ENCODE data around the gene TAF1B. TPM values are rescaled to one million over a fixed set of nuclear protein-coding genes. Genes with fewer than 3 reads are reported as not detected.

The TAF1B gene
- total RNA-seq, 1 experiment from 2014 or later: 29.9 TPM

- TF ChIP-seq CTCF (conservative IDR thresholded peaks at IDR 0.05): no peak
- no peaks in the 10 kb centered on the region for H3K27me3 Mint-ChIP-seq (ENCODE audit: low read depth)
- H3K79me1 ChIP-seq (ENCODE audit: insufficient read depth, low read depth, low read length, poor library complexity, severe bottlenecking): no peaks in the 10 kb centered on the region
- H2AFZ ChIP-seq (ENCODE audit: low read length): no peak overlapping the region
- no peaks in the 10 kb centered on the region for H3K23me2 ChIP-seq (ENCODE audit: insufficient read length, low read depth, low read length, poor library complexity, severe bottlenecking)
- no peaks in the 10 kb centered on the region for H3K9me3 Mint-ChIP-seq
- H3K79me2 ChIP-seq (ENCODE audit: insufficient read depth, low read length): no peaks in the 10 kb centered on the region
- H2BK12ac ChIP-seq (ENCODE audit: insufficient read length, low read depth, low read length): no peak overlapping the region
- H3K36me3 Mint-ChIP-seq (ENCODE audit: insufficient read depth in 1 of 3, low read depth in 3 of 3): no peaks in the 10 kb centered on the region; a peak in 1 of 7 replicates
- H3K56ac ChIP-seq (ENCODE audit: insufficient read length, low read depth, low read length): no peak overlapping the region
- no peak overlapping the region for H3K4me3 Mint-ChIP-seq
- H4K8ac ChIP-seq (replicated peaks; ENCODE audit: insufficient read length, low read depth, low read length): no peak overlapping the region
- no peak overlapping the region for H4K5ac ChIP-seq (ENCODE audit: insufficient read length, low read depth, low read length)
- no peak overlapping the region for H3K27ac ChIP-seq (ENCODE audit: insufficient read length, low read depth, low read length)
- H3K18ac ChIP-seq (ENCODE audit: insufficient read length, low read depth, low read length): no peak overlapping the region
- H3K4me1 ChIP-seq (ENCODE audit: insufficient read depth, low read length): no peaks in the 10 kb centered on the region
- H3K27me3 ChIP-seq (ENCODE audit: insufficient read depth, low read length): no peaks in the 10 kb centered on the region
- no peak overlapping the region for H3K4me2 ChIP-seq (ENCODE audit: insufficient read depth, insufficient read length, low read length)
- H3K23ac ChIP-seq (ENCODE audit: insufficient read length, low read depth, low read length): no peak overlapping the region
- no peak overlapping the region for H2BK20ac ChIP-seq (ENCODE audit: low read depth, low read length, poor library complexity, severe bottlenecking)
- no peak overlapping the region for H3K4ac ChIP-seq (ENCODE audit: low read depth, low read length)
- no peak overlapping the region for H4K91ac ChIP-seq (ENCODE audit: insufficient read length, low read depth, low read length)
- no peak overlapping the region for H3K14ac ChIP-seq (ENCODE audit: insufficient read depth, low read length)
- no peak overlapping the region for H2BK5ac ChIP-seq (ENCODE audit: insufficient read length, low read length)
- no peak overlapping the region for H2BK15ac ChIP-seq (ENCODE audit: low read depth, low read length)
- DNase-seq: no peak
- H4K20me1 ChIP-seq (ENCODE audit: control insufficient read depth, insufficient read depth, insufficient read length): no peaks in the 10 kb centered on the region
- no peak overlapping the region for H3T11ph ChIP-seq (ENCODE audit: low read length)
- no peak overlapping the region for H3K9ac ChIP-seq (ENCODE audit: extremely low read depth, insufficient read length, low read length)
- no CpG with 5 or more reads among the region's 3 CpGs for WGBS (ENCODE audit: extremely low coverage, insufficient read length, low lambda C conversion rate)
- H2BK120ac ChIP-seq (ENCODE audit: low read depth, low read length, poor library complexity, severe bottlenecking): no peak overlapping the region
- H3K27ac Mint-ChIP-seq: no peak overlapping the region
- peaks cover 0 to 4% of the 10 kb centered on the region in 2 experiments; a peak in 1 of 4 replicates for H3K4me1 Mint-ChIP-seq
- H2AK5ac ChIP-seq (ENCODE audit: insufficient read length, low read length): no peak overlapping the region
- no peaks in the 10 kb centered on the region for H3K9me3 ChIP-seq (ENCODE audit: control insufficient read depth, low read depth, low read length)
These were observed 123.3 kb downstream of the TAF1B start for GRCh38 chr2:9966491-9967022.
